Adrenal gland (tissue), 12 donors: Measurements from ENCODE around the gene TGFBRAP1. TPM values are rescaled to one million over a fixed set of nuclear protein-coding genes. Genes with fewer than 3 reads are reported as not detected.

Experiments used
- DNase-seq, 7 donors: peaks; one replicate each; pipeline ENCODE4 v3.0.0-alpha.2; 2019 to 2020
- H3K27ac ChIP-seq, 5 donors: fragments of 200-600 bp; sonication (generic) in 4 of 5; 1 replicate in 3 of 5; 2 replicates in 2 of 5; pipeline versions ENCODE4 v1.5.1 to v1.8.0; 2016 to 2020; ENCODE audit warnings: mild to moderate bottlenecking in 1 of 5
- H3K27me3 ChIP-seq: fragments of 200-600 bp; 2 replicates; pipeline ENCODE4 v1.8.0; 2021
- H3K36me3 ChIP-seq, 2 donors: fragments of 200-600 bp; replicated peaks in 1 of 2; 1 replicate in 1 of 2; 2 replicates in 1 of 2; pipeline versions ENCODE4 v1.5.1 to v1.8.0; 2018 to 2022
- H3K4me1 ChIP-seq, 2 donors: fragments of 200-600 bp; replicated peaks in 1 of 2; 1 replicate in 1 of 2; 2 replicates in 1 of 2; pipeline versions ENCODE4 v1.5.1 to v1.8.0; 2018 to 2021
- H3K4me3 ChIP-seq, 4 donors: fragments of 200-600 bp; sonication (generic) in 3 of 4; one replicate each; pipeline ENCODE4 v1.5.1; 2016 to 2018
- H3K9me3 ChIP-seq, 3 donors: fragments of 200-600 bp; sonication (generic) in 1 of 3; replicated peaks in 1 of 3; 1 replicate in 2 of 3; 2 replicates in 1 of 3; pipeline versions ENCODE4 v1.5.1 to v1.8.0; 2016 to 2021
- CTCF ChIP-seq, 6 experiments: fragments of 450-650 bp in 4 of 6; fragments of 200-600 bp in 2 of 6; sonication (generic) in 1 of 6; IDR thresholded peaks; 1 replicate in 5 of 6; 2 replicates in 1 of 6; pipeline versions ENCODE4 v1.5.1 to v1.8.0; 2016 to 2021; ENCODE audit warnings: antibody characterized with exemption in 6 of 6, mild to moderate bottlenecking in 2 of 6, moderate library complexity in 1 of 6
- POLR2A ChIP-seq, 2 donors: fragments of 450-650 bp; IDR thresholded peaks; one replicate each; pipeline ENCODE4 v1.6.1; 2017; ENCODE audit warnings: antibody characterized with exemption in 2 of 2, mild to moderate bottlenecking in 2 of 2, moderate library complexity in 1 of 2
- WGBS, 4 donors: extraction: QIAGEN DNeasy Blood & Tissue Kit in 2 of 4; methylation state at CpG; one replicate each; pipeline versions ENCODE4 v1.1.5 to v1.1.7; 2013 to 2017; 5-methylcytosine and 5-hydroxymethylcytosine counted together
- intact Hi-C, 2 donors: fragments of 100-400 bp; cut with DNase I; formaldehyde crosslinking; loops; one replicate each; pipeline versions ENCODE4 v1.14.1 to v1.15.0; 2022 to 2023
- polyA plus RNA-seq, 3 donors: library from polyadenylated mRNA; stranded (reverse); fragments of 200-250 nt in 2 of 3; fragments of 350-450 nt in 1 of 3; fragmentation: Illumina TruSeq in 1 of 3; extraction: RNeasy Lipid Tissue Mini Kit (QIAGEN cat#74804) in 1 of 3; gene quantifications; one replicate each; pipeline ENCODE4 v1.2.3, GENCODE V29; 2013 to 2014
- total RNA-seq, 9 donors: library from RNA; depleted of rRNA in 4 of 9; stranded (reverse); fragments of >200 nt in 4 of 9; fragments of 120-200 nt in 1 of 9; fragmentation: NEBNext Ultra II Directional in 1 of 9; extraction: Animal tissue kit (Norgen Biotek cat#: 25700) in 1 of 9; gene quantifications; one replicate each; pipeline versions ENCODE4 v1.1.0 to v1.2.4, GENCODE V29; 2013 to 2023
- donor health status: healthy with polysubstance abuse.
- donor health status: Bipolar disorder and iron deficiency.
- donor health status: DM: yes; HTN: yes; CAD: no.
- donor health status: DM: no; HTN: no; CAD: no.
- donor health status: DM: no; HTN: no; CAD: no.
- donor health status: DM: yes; HTN: yes; CAD: no.

TGFBRAP1 gene
- total and polyA plus RNA-seq, 12 donors, result 5.1 to 29.7 (median 22.3) TPM

- TF ChIP-seq CTCF (IDR thresholded peaks at IDR 0.05) (no peak), POLR2A (IDR thresholded peaks at IDR 0.05) (no peak)
- Histone ChIP-seq H3K4me1 (peaks cover 3 to 27% of the 10 kb centered on the region in 2 donors), H3K9me3 (no peaks in the 10 kb centered on the region), H3K4me3 (no peak overlapping the region), H3K27me3 (no peaks in the 10 kb centered on the region), H3K36me3 (peaks cover 0 to 52% of the 10 kb centered on the region in 2 donors), H3K27ac (peak overlapping the region in 2 of 5 donors; percentile 23 to 49)
- peak; percentile 65 to 86 (median 82) for DNase-seq
- intact Hi-C loops, result no loop called here
- WGBS, 4 donors, result 24 to 51% (median 37%) methylated on average over 4 of the region's 4 CpGs
These were observed 55.5 kb downstream of the TGFBRAP1 start for GRCh38 chr2:105274046-105274445.

- intact Hi-C loops, result no loop called here
- WGBS, 4 donors, result 41 to 62% (median 42%) methylated on average over 8 to 9 of the region's 9 CpGs
- Histone ChIP-seq H3K4me1 (peaks cover 3 to 27% of the 10 kb centered on the region in 2 donors), H3K36me3 (peaks cover 0 to 56% of the 10 kb centered on the region in 2 donors), H3K27ac (peak overlapping the region in 4 of 5 donors; percentile 15 to 77 (median 42)), H3K9me3 (no peaks in the 10 kb centered on the region), H3K4me3 (no peak overlapping the region), H3K27me3 (no peaks in the 10 kb centered on the region)
- peak; percentile 64 to 79 (median 67) for DNase-seq
- TF ChIP-seq POLR2A (IDR thresholded peaks at IDR 0.05), result no peak
- TF ChIP-seq CTCF (IDR thresholded peaks at IDR 0.05), result peak in 1 of 6 experiments; percentile 11
These were observed 57.4 kb downstream of the TGFBRAP1 start for GRCh38 chr2:105272176-105272575.

GRCh38 chr2:105271393-105272045, 58.0 kb downstream of the TGFBRAP1 start:
- intact Hi-C loops, result no loop called here
- H3K4me3 ChIP-seq, result no peak overlapping the region
- WGBS, 4 donors, result 67 to 75% (median 73%) methylated on average over 14 of the region's 14 CpGs
- no peaks in the 10 kb centered on the region for H3K27me3 ChIP-seq
- H3K36me3 ChIP-seq, result peaks cover 0 to 56% of the 10 kb centered on the region in 2 donors
- peak overlapping the region in 4 of 5 donors; percentile 15 to 77 (median 42) for H3K27ac ChIP-seq
- TF ChIP-seq CTCF (IDR thresholded peaks at IDR 0.05), result no peak
- no peak for TF ChIP-seq POLR2A (IDR thresholded peaks at IDR 0.05)
- no peaks in the 10 kb centered on the region for H3K9me3 ChIP-seq
- peaks cover 3 to 27% of the 10 kb centered on the region in 2 donors for H3K4me1 ChIP-seq
- peak in 4 of 7 donors; percentile 33 to 58 (median 48) for DNase-seq

GRCh38 chr2:105269426-105269825, 60.1 kb downstream of the TGFBRAP1 start:
- Histone ChIP-seq H3K4me3 (no peak overlapping the region), H3K27me3 (no peaks in the 10 kb centered on the region), H3K27ac (no peak overlapping the region), H3K4me1 (peaks cover 3 to 27% of the 10 kb centered on the region in 2 donors), H3K9me3 (no peaks in the 10 kb centered on the region), H3K36me3 (peaks cover 0 to 48% of the 10 kb centered on the region in 2 donors)
- 94 to 99% (median 98%) methylated on average over 13 to 21 of the region's 21 CpGs for WGBS, 4 donors
- TF ChIP-seq CTCF (IDR thresholded peaks at IDR 0.05), result no peak
- no peak for TF ChIP-seq POLR2A (IDR thresholded peaks at IDR 0.05)
- DNase-seq, result no peak
- intact Hi-C loops, result no loop called here
